GM18873 (cell line): ENCODE results near the gene VPS72.

Experiments used
- ATAC-seq: cut with Tn5 transposase; IDR thresholded peaks from one replicate; pipeline ENCODE4 v1.9.1; 2021; ENCODE audit warnings: mild to moderate bottlenecking, moderate library complexity, moderate number of reproducible peaks; ENCODE audit not compliant: unreplicated experiment, low FRiP score

Gene VPS72

GRCh38 chr1:151146072-151146411, 44.0 kb downstream of the VPS72 start:
- no peak for ATAC-seq

- ATAC-seq = no peak
Observed at GRCh38 chr1:151145304-151146071, 44.5 kb downstream of the VPS72 start.

- ATAC-seq = no peak
Observed at GRCh38 chr1:151144474-151145303, 45.3 kb downstream of the VPS72 start.

DNA sequence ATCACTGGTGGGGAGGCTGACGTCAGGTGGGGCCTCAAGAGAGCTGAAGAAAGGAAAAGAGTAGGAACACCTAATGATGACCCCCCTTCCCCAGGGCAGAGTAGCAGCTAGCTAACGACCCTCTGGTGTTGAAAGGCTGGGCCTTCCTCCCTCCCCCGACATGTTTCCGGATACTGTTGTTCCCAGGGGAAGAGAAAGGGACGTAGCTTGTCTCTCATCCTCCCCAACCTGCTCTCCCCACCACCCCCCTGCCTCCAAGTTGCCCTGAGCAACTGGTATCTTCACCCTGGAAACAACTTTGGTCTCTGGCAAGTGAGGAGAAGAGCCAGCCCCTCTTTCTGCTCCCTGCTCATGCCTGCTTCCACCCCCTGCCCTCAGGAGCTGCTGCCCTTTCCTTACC, 46.0 kb downstream of the VPS72 start:
- no peak for ATAC-seq

DNA sequence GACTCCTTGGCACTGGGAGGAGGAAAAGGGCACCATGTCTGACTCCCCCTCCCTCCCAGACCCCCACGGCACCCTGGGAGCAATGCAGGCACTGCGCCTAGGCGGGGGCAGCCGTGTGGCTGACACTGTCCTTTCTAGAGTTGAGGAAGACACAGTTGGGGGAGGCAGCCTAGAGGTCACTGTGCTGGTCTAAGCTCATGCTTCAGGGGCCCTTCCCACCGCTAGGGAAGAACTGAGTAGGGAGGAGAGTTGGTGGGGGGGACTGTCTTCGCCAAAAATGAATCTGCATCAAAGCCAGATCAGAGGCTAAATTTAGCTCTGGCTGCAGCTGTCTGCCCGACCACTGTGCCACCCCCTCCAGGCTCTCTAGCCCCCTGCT, 47.0 kb downstream of the VPS72 start:
- ATAC-seq = no peak

GRCh38 chr1:151142411-151143056, 47.5 kb downstream of the VPS72 start:
- ATAC-seq = no peak

DNA sequence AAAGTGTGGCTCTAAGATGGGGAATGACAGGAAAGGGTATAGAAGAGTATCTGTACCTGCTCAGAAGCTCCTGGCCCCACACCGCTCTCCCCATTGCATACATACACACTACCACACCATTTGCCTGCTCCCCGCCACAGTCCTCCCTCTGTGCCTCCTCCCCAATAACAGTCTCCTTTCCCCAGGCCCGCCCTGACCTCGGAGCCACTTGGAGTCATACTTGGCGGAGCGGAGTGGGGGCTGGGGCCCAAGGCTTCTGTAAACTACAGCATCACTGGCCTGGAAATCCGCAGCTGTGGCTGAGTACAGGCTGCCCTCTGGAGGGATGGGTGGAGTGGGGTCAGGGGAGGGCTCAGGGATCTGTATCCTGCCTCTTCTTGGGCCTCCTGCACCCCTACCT, 52.2 kb downstream of the VPS72 start:
- no peak for ATAC-seq

- ATAC-seq = no peak
Observed at GRCh38 chr1:151135433-151136385, 54.3 kb downstream of the VPS72 start.

GRCh38 chr1:151134991-151135390, 55.0 kb downstream of the VPS72 start:
- no peak for ATAC-seq

DNA sequence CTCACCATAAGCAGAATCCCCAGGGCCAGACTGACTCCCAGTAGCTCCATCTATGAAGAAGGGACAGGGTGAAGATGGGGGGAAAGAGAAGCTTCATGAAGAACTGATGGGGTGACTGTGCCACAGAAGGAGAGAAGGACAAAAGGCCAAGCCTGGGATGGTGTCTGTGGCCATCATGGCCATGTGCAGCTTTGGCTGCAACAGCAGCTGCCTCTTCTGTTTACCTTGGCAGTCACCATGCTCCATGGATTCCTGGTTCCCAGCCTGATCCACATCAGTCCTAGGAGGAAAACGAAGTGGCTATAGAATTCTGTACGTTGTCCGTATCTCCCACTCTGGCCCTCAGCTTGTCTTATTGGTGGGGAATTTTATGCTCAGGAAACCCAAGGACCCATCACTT, 55.6 kb downstream of the VPS72 start:
- no peak for ATAC-seq

DNA sequence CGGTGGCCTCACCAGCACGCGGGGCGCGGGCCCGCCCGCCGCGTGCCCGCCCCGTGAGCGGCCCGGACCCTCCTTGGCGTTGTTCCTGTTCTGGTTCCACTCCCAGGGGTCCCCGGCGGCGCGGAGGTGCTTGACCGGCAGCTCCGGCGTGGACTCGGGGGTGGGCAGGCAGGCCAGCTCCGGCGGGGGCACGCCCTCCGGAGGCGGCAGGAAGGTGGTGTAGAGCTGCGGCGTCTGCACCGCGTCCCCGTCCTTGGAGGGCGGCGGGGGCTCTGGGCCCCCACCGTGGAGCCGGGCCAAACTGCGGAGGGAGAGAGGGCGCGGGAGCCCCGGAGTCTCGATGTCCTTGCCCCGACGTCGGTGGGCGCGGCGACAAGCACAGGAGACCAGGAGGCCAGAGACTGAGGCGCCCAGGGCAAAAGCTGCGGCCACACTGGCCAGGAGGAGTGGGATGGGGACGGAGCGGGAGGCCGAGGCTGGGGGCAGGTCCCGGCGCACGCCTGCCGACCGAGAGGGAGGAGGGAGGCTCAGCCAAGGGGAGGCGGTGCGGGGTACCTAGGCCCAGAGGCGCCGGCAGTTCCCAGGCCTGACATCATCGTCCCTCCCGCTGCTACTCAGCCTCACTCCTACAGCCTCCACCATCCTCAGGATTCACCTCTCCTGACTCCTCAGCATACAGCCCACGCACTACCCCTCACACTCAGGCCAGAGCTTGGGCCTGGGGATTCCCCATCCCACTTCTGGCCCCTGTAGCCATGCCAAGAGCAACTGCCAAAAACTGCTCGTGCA, 56.8 kb downstream of the VPS72 start:
- ATAC-seq = no peak

GRCh38 chr1:151132335-151133017, 57.5 kb downstream of the VPS72 start:
- no peak for ATAC-seq

DNA sequence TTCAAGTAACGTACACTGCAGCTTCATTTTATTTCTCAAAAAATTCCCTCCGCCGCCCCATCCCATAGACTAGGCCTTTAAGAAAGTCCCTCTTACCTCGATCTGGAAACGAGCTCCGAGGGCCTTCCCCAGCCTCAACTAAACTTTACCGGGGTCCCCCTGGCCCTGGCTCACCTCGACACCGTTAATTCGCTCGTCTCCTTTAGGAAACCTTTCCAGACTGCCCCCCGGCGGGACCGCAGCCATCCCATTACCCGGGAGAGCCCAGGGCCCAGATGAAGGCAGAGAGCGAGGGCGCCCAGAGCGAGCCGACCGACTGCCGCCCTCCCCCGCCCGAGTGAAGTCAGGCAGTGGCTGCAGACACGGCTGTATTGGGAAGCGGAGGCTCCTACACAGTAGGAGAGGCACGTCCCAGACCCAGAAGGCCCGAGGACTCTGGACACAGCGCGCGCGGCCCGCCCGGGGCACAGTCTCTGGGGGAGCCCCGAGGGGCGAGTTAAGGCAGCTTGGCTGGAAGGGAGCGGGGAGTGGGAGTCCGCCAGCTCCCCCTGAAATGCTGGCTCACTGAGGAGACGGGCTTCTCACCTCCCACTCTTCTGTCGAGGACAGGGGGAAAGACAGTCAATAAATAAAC, 58.2 kb downstream of the VPS72 start:
- no peak for ATAC-seq

DNA sequence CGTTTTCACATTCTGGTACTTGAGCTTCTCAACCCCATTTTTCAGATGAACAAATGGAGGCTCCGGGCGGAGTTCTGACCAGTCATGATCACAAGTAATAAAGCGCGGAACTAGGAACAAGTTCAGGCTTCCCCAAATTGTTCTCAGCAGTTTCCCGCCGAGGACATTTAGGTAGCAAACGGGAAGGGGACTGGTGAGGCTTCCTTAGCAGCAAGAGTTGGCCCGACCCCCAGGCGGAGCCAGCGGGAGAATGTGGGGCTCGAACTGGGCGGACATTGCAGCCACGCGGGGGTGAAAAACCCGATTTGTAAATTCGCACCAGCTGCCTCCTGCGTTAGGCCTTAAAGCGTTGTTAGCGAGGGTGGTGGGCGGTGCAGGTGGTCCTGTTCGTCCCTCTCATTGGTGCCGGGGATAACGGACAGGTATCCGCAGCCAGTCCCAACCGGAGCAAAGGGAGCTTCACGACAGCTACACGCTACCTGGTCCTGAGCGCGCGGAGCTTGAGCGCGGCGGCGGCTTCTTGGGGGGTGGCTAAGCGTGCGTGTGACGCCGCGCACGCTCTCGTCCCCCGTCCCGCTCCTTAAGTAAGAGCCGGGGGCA, 58.9 kb downstream of the VPS72 start:
- no peak for ATAC-seq

GRCh38 chr1:151128800-151129199, 61.2 kb downstream of the VPS72 start:
- no peak for ATAC-seq
